ENCODE data around the gene PLA2G2F. TPM values are rescaled to one million over a fixed set of nuclear protein-coding genes. Genes with fewer than 3 reads are reported as not detected.

The PLA2G2F gene
- not detected for total RNA-seq

GRCh38 chr1:20138961-20139550 lies at the start of gene PLA2G2F:
Gene PLA2G2F (plus strand): TSS chr1:20139323. CDS start chr1:20139428, 105 bp downstream.
- POLR2A ChIA-PET = no interaction called here
- CTCF ChIA-PET = no interaction called here

GRCh38 chr1:20089328-20090077 lies 49.6 kb upstream of the PLA2G2F start:
- POLR2A ChIA-PET = no interaction called here
- CTCF ChIA-PET = no interaction called here

- ChIA-PET CTCF (no interaction called here), POLR2A (no interaction called here)
Measured at GRCh38 chr1:20090119-20090518, 49.0 kb upstream of the PLA2G2F start.

- ChIA-PET CTCF (no interaction called here), POLR2A (no interaction called here)
Measured at GRCh38 chr1:20090641-20091040, 48.5 kb upstream of the PLA2G2F start.

GRCh38 chr1:20093303-20093702 lies 45.8 kb upstream of the PLA2G2F start:
- CTCF ChIA-PET = no interaction called here
- POLR2A ChIA-PET = no interaction called here

GRCh38 chr1:20093940-20094391 lies 45.2 kb upstream of the PLA2G2F start:
- POLR2A ChIA-PET = no interaction called here
- CTCF ChIA-PET = no interaction called here

- ChIA-PET CTCF (interaction anchor here (0.6 kb wide), 1 partner anchor 38 kb away, joined by 3 read pairs; no protein-coding TSS in a partner anchor), POLR2A (no interaction called here)
Measured at GRCh38 chr1:20095564-20096434, 43.3 kb upstream of the PLA2G2F start.

- POLR2A ChIA-PET = no interaction called here
- CTCF ChIA-PET = no interaction called here
Measured at GRCh38 chr1:20096840-20097447, 42.2 kb upstream of the PLA2G2F start.

- ChIA-PET CTCF (interaction anchor here (0.6 to 1.1 kb wide), 2 partner anchors 24 to 96 kb away, joined by 3 to 4 read pairs; no protein-coding TSS in a partner anchor), POLR2A (no interaction called here)
Measured at GRCh38 chr1:20099533-20099932, 39.6 kb upstream of the PLA2G2F start.

- POLR2A ChIA-PET = no interaction called here
- CTCF ChIA-PET = interaction anchor here (1.1 to 1.5 kb wide), 3 partner anchors 51 to 95 kb away, joined by 3 to 8 read pairs (median 6); no protein-coding TSS in a partner anchor
Measured at GRCh38 chr1:20100632-20101355, 38.3 kb upstream of the PLA2G2F start.

- ChIA-PET CTCF (interaction anchor here (0.7 kb wide), 1 partner anchor 1675 kb away, joined by 3 read pairs; no protein-coding TSS in a partner anchor), POLR2A (no interaction called here)
Measured at GRCh38 chr1:20102875-20103274, 36.2 kb upstream of the PLA2G2F start.

GRCh38 chr1:20105856-20106255 lies 33.3 kb upstream of the PLA2G2F start:
- ChIA-PET CTCF (interaction anchor here (0.6 kb wide), 1 partner anchor 107 kb away, joined by 4 read pairs; no protein-coding TSS in a partner anchor), POLR2A (interaction anchor here (0.6 kb wide), 1 partner anchor 438 kb away, joined by 3 read pairs; no protein-coding TSS in a partner anchor)

GRCh38 chr1:20107351-20107750 lies 31.8 kb upstream of the PLA2G2F start:
- CTCF ChIA-PET = no interaction called here
- POLR2A ChIA-PET = no interaction called here

- ChIA-PET CTCF (no interaction called here), POLR2A (no interaction called here)
Measured at GRCh38 chr1:20107796-20108195, 31.3 kb upstream of the PLA2G2F start.

- POLR2A ChIA-PET = no interaction called here
Measured at GRCh38 chr1:20108366-20109123, 30.6 kb upstream of the PLA2G2F start.

GRCh38 chr1:20109223-20109856 lies 29.8 kb upstream of the PLA2G2F start:
- ChIA-PET POLR2A (no interaction called here), CTCF (no interaction called here)

More at GRCh38 chr1:20108366-20109123, 30.6 kb upstream of the PLA2G2F start:
- CTCF ChIA-PET = no interaction called here

GRCh38 chr1:20110679-20111078 lies 28.4 kb upstream of the PLA2G2F start:
- POLR2A ChIA-PET = no interaction called here
- CTCF ChIA-PET = no interaction called here

GRCh38 chr1:20111452-20111851 lies 27.7 kb upstream of the PLA2G2F start:
- ChIA-PET POLR2A (no interaction called here), CTCF (no interaction called here)

All from activated CD8-positive, alpha-beta memory T cell treated with anti-CD3 and anti-CD28 coated beads for 36 hours (primary cell).